ENCODE measurements around the gene CYBA. TPM values are rescaled to one million over a fixed set of nuclear protein-coding genes. Genes with fewer than 3 reads are reported as not detected.

The CYBA gene
- polyA plus RNA-seq, 2 of the 4 experiments (the other 2 are of a cell fraction): 75.7 to 185 TPM

GRCh38 chr16:88602091-88602490 is 48.8 kb downstream of the CYBA start:
- Histone ChIP-seq H3K9me3 (no peaks in the 10 kb centered on the region), H3K4me2 (no peak overlapping the region), H3K4me3 (no peak overlapping the region), H3K27ac (no peak overlapping the region), H3K4me1 (no peaks in the 10 kb centered on the region)
- TF ChIP-seq TP53 (CRISPR knock-in tag; IDR thresholded peaks at IDR 0.05): no peak
- TF ChIP-seq TFCP2L1 (CRISPR knock-in tag; IDR thresholded peaks at IDR 0.05): no peak
- TF ChIP-seq RNF2 (IDR thresholded peaks at IDR 0.05; ENCODE audit: borderline replicate concordance, low read depth): no peak
- TF ChIP-seq NPAS2 (CRISPR knock-in tag; IDR thresholded peaks at IDR 0.05; ENCODE audit: borderline replicate concordance): no peak
- TF ChIP-seq, protein P1, sequence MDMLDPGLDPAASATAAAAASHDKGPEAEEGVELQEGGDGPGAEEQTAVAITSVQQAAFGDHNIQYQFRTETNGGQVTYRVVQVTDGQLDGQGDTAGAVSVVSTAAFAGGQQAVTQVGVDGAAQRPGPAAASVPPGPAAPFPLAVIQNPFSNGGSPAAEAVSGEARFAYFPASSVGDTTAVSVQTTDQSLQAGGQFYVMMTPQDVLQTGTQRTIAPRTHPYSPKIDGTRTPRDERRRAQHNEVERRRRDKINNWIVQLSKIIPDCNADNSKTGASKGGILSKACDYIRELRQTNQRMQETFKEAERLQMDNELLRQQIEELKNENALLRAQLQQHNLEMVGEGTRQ (IDR thresholded peaks at IDR 0.05): no peak
- TF ChIP-seq ZFP36 (IDR thresholded peaks at IDR 0.05; ENCODE audit: borderline replicate concordance, partially characterized antibody): no peak
- TF ChIP-seq ELK1 (IDR thresholded peaks at IDR 0.05; ENCODE audit: low read depth, low read length): no peak
- no peak for TF ChIP-seq HDAC2 (IDR thresholded peaks at IDR 0.05)
- no peak for TF ChIP-seq ATOH8 (CRISPR knock-in tag; IDR thresholded peaks at IDR 0.05; ENCODE audit: low read depth)
- no peak for TF ChIP-seq HOXB13 (CRISPR knock-in tag; IDR thresholded peaks at IDR 0.05; ENCODE audit: low read depth)
- TF ChIP-seq, protein P2, sequence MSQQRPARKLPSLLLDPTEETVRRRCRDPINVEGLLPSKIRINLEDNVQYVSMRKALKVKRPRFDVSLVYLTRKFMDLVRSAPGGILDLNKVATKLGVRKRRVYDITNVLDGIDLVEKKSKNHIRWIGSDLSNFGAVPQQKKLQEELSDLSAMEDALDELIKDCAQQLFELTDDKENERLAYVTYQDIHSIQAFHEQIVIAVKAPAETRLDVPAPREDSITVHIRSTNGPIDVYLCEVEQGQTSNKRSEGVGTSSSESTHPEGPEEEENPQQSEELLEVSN (IDR thresholded peaks at IDR 0.05; ENCODE audit: borderline replicate concordance, low read depth): no peak
- TF ChIP-seq MAFK (IDR thresholded peaks at IDR 0.05; ENCODE audit: partially characterized antibody): no peak
- no peak for TF ChIP-seq NFE2L2 (conservative IDR thresholded peaks at IDR 0.05; ENCODE audit: low read length)
- TF ChIP-seq RFX5 (IDR thresholded peaks at IDR 0.05): no peak
- 77% methylated on average over 6 of the region's 7 CpGs for WGBS (ENCODE audit: missing lambda C conversion rate)
- ChIA-PET CTCF (interaction anchor here (1.7 kb wide), 1 partner anchor 8 kb away, joined by 3 read pairs; no protein-coding TSS in a partner anchor), POLR2A (no interaction called here)
- FAIRE-seq (no peak), DNase-seq (ENCODE audit: low read depth in 1 of 2, low spot score in 1 of 2) (no peak), ATAC-seq (no peak)

DNA sequence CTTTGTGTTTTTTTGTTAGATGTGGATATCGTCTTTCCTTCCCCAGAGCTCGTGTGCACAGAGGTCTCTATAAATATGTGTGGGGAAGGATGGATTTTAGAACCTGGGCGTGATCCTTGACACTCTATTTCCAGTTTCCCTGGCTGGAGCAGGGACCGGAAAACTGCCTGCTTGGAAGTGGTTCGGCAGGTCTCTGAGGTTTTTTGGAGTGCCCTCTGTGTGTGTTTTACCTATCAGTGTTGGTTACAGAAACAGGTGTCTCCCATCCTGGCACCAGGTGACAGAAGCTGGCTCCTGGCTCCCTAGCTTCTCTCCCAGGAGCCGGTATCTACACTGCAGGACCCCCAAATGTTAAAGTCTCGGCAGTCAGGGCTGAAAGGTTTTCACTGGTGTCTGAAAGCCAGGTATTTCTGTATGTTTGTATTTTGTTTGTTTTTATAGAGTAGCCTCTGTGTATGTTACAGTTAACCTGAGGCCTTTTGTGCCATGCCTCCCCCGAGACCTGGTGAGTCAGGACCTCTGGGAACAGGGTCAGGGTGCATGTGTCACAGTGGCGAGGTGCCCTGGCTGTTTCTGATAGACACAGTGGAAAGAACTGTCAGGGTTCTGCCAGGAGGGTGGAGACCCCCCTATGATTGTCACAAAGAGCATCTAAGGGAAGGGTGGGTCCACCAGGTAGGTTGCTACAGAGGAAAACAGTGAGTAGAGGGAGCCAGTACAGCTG is 49.4 kb downstream of the CYBA start:
- Histone ChIP-seq H3K4me3 (no peak overlapping the region), H3K4me2 (no peak overlapping the region), H3K4me1 (no peaks in the 10 kb centered on the region), H3K27ac (no peak overlapping the region), H3K9me3 (no peaks in the 10 kb centered on the region)
- TF ChIP-seq MYC (IDR thresholded peaks at IDR 0.05; ENCODE audit: borderline replicate concordance, low read length) (no peak), HOXB13 (CRISPR knock-in tag; IDR thresholded peaks at IDR 0.05; ENCODE audit: low read depth) (no peak), BHLHE40 (IDR thresholded peaks at IDR 0.05; ENCODE audit: low read depth, low read length) (no peak), PHF8 (IDR thresholded peaks at IDR 0.05; ENCODE audit: borderline replicate concordance, low read depth) (no peak), JUNB (IDR thresholded peaks at IDR 0.05) (no peak), SMC3 (IDR thresholded peaks at IDR 0.05) (no peak), HOXB5 (CRISPR knock-in tag; IDR thresholded peaks at IDR 0.05) (no peak), CHD4 (IDR thresholded peaks at IDR 0.05; ENCODE audit: borderline replicate concordance) (no peak), NFE2L2 (conservative IDR thresholded peaks at IDR 0.05; ENCODE audit: low read length) (no peak)
- TF ChIP-seq, protein P3, sequence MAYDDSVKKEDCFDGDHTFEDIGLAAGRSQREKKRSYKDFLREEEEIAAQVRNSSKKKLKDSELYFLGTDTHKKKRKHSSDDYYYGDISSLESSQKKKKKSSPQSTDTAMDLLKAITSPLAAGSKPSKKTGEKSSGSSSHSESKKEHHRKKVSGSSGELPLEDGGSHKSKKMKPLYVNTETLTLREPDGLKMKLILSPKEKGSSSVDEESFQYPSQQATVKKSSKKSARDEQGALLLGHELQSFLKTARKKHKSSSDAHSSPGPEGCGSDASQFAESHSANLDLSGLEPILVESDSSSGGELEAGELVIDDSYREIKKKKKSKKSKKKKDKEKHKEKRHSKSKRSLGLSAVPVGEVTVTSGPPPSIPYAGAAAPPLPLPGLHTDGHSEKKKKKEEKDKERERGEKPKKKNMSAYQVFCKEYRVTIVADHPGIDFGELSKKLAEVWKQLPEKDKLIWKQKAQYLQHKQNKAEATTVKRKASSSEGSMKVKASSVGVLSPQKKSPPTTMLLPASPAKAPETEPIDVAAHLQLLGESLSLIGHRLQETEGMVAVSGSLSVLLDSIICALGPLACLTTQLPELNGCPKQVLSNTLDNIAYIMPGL (CRISPR knock-in tag; IDR thresholded peaks at IDR 0.05; ENCODE audit: borderline replicate concordance): no peak
- ATAC-seq (no peak), DNase-seq (ENCODE audit: low read depth in 1 of 2, low spot score in 1 of 2) (no peak), FAIRE-seq (no peak)
- ChIA-PET POLR2A (no interaction called here), CTCF (interaction anchor here (1.7 kb wide), 1 partner anchor 8 kb away, joined by 3 read pairs; no protein-coding TSS in a partner anchor)
- WGBS (ENCODE audit: missing lambda C conversion rate): 85% methylated on average over 9 of the region's 9 CpGs
